ENCODE results near the gene CLIP4. TPM values are rescaled to one million over a fixed set of nuclear protein-coding genes. Genes with fewer than 3 reads are reported as not detected.

The CLIP4 gene
- total and polyA plus RNA-seq, 10 of the 15 experiments (the other 5 are each of a cell fraction or from before 2014, with no cell fraction given), result 5.5 to 34.9 (median 16.8) TPM

GRCh38 chr2:29182920-29183319, 67.7 kb downstream of the CLIP4 start:
- H4K20me1 ChIP-seq (ENCODE audit: control insufficient read depth, insufficient read depth), result no peaks in the 10 kb centered on the region
- no TSS peak for BruUV-seq (replicated peaks)
- no peak for TF ChIP-seq STAT3 (IDR thresholded peaks at IDR 0.05; ENCODE audit: low read depth, low read length)
- intact Hi-C loops (cut with micrococcal nuclease; ENCODE audit: unreplicated experiment), result no loop called here
- in situ Hi-C loops (cut with MboI), result no loop called here
- no peak overlapping the region for H3K9ac ChIP-seq (ENCODE audit: control insufficient read depth, insufficient read depth, low read length)
- ATAC-seq, result no peak
- no peaks in the 10 kb centered on the region for H3K4me1 ChIP-seq (ENCODE audit: control insufficient read depth, insufficient read depth, low read length)
- ChIA-PET CTCF (interaction anchor here (0.8 to 0.9 kb wide), 2 partner anchors 224 to 362 kb away, joined by 3 to 4 read pairs; no protein-coding TSS in a partner anchor), POLR2A (no interaction called here), RAD21 (ENCODE audit: unreplicated experiment) (no interaction called here), SMC1A (ENCODE audit: uncharacterized antibody, unreplicated experiment) (interaction anchor here (1.2 to 1.4 kb wide), 2 partner anchors 9 to 116 kb away, joined by 3 read pairs; no protein-coding TSS in a partner anchor)
- H3K79me2 ChIP-seq (ENCODE audit: control insufficient read depth, insufficient read depth, low read length), result no peaks in the 10 kb centered on the region
- no peak for FAIRE-seq
- H3K27me3 ChIP-seq (replicated peaks in 1 of 2; ENCODE audit: control insufficient read depth in 2 of 2, insufficient read depth in 2 of 2, low read length in 1 of 2), result no peaks in the 10 kb centered on the region
- H3K36me3 ChIP-seq (ENCODE audit: control insufficient read depth in 2 of 2, insufficient read depth in 2 of 2, low read length in 1 of 2), result peaks cover 2 to 10% of the 10 kb centered on the region in 2 experiments; a peak in 2 of 4 replicates
- H2AFZ ChIP-seq (ENCODE audit: control insufficient read depth, low read depth, low read length), result no peak overlapping the region
- DNase-seq (ENCODE audit: low read depth, low spot score), result no peak
- no peak overlapping the region for H3K4me3 ChIP-seq
- no peak overlapping the region for H3K27ac ChIP-seq (ENCODE audit: control insufficient read depth, insufficient read depth)
- H3K9me3 ChIP-seq (replicated peaks; ENCODE audit: control insufficient read depth, insufficient read depth, low read length), result peaks cover 3% of the 10 kb centered on the region; the same call in 2 of the 3 replicates
- H3K4me2 ChIP-seq (ENCODE audit: control insufficient read depth, insufficient read depth), result no peak overlapping the region

GRCh38 chr2:29184531-29184930, 69.3 kb downstream of the CLIP4 start:
- intact Hi-C loops (cut with micrococcal nuclease; ENCODE audit: unreplicated experiment), result no loop called here
- Histone ChIP-seq H3K27me3 (replicated peaks in 1 of 2; ENCODE audit: control insufficient read depth in 2 of 2, insufficient read depth in 2 of 2, low read length in 1 of 2) (no peaks in the 10 kb centered on the region), H3K4me3 (no peak overlapping the region), H2AFZ (ENCODE audit: control insufficient read depth, low read depth, low read length) (no peak overlapping the region), H3K4me1 (ENCODE audit: control insufficient read depth, insufficient read depth, low read length) (no peaks in the 10 kb centered on the region; the same call in 1 of the 2 replicates), H4K20me1 (ENCODE audit: control insufficient read depth, insufficient read depth) (no peaks in the 10 kb centered on the region), H3K36me3 (ENCODE audit: control insufficient read depth in 2 of 2, insufficient read depth in 2 of 2, low read length in 1 of 2) (peaks cover 2 to 10% of the 10 kb centered on the region in 2 experiments; a peak in 2 of 4 replicates), H3K4me2 (ENCODE audit: control insufficient read depth, insufficient read depth) (no peak overlapping the region), H3K79me2 (ENCODE audit: control insufficient read depth, insufficient read depth, low read length) (no peaks in the 10 kb centered on the region), H3K9me3 (replicated peaks; ENCODE audit: control insufficient read depth, insufficient read depth, low read length) (peaks cover 3% of the 10 kb centered on the region; the same call in 2 of the 3 replicates), H3K9ac (ENCODE audit: control insufficient read depth, insufficient read depth, low read length) (no peak overlapping the region), H3K27ac (ENCODE audit: control insufficient read depth, insufficient read depth) (no peak overlapping the region)
- ChIA-PET RAD21 (ENCODE audit: unreplicated experiment) (no interaction called here), CTCF (no interaction called here), POLR2A (no interaction called here), SMC1A (ENCODE audit: uncharacterized antibody, unreplicated experiment) (interaction anchor here (0.8 to 1.3 kb wide), 2 partner anchors 8 to 20 kb away, joined by 3 read pairs; no protein-coding TSS in a partner anchor)
- ATAC-seq (no peak), DNase-seq (ENCODE audit: low read depth, low spot score) (no peak), FAIRE-seq (no peak)
- BruUV-seq (replicated peaks), result no TSS peak
- 93% methylated on average over 6 of the region's 6 CpGs for WGBS (ENCODE audit: insufficient coverage, insufficient replicate concordance, low lambda C conversion rate, missing lambda C conversion rate)
- in situ Hi-C loops (cut with MboI), result no loop called here
- TF ChIP-seq RFX5 (IDR thresholded peaks at IDR 0.05; ENCODE audit: low read depth, low read length) (no peak), REST (IDR thresholded peaks at IDR 0.05; ENCODE audit: low read depth, low read length) (no peak), SIN3A (IDR thresholded peaks at IDR 0.05; ENCODE audit: low read depth, low read length) (no peak), TCF12 (IDR thresholded peaks at IDR 0.05; ENCODE audit: low read depth, low read length) (no peak), MTA2 (IDR thresholded peaks at IDR 0.05; ENCODE audit: low read depth) (no peak), MTA3 (IDR thresholded peaks at IDR 0.05; ENCODE audit: borderline replicate concordance, low read length) (no peak)
- TF ChIP-seq, protein P1, sequence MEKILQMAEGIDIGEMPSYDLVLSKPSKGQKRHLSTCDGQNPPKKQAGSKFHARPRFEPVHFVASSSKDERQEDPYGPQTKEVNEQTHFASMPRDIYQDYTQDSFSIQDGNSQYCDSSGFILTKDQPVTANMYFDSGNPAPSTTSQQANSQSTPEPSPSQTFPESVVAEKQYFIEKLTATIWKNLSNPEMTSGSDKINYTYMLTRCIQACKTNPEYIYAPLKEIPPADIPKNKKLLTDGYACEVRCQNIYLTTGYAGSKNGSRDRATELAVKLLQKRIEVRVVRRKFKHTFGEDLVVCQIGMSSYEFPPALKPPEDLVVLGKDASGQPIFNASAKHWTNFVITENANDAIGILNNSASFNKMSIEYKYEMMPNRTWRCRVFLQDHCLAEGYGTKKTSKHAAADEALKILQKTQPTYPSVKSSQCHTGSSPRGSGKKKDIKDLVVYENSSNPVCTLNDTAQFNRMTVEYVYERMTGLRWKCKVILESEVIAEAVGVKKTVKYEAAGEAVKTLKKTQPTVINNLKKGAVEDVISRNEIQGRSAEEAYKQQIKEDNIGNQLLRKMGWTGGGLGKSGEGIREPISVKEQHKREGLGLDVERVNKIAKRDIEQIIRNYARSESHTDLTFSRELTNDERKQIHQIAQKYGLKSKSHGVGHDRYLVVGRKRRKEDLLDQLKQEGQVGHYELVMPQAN (conservative IDR thresholded peaks at IDR 0.05), result no peak
- TF ChIP-seq, protein P2, sequence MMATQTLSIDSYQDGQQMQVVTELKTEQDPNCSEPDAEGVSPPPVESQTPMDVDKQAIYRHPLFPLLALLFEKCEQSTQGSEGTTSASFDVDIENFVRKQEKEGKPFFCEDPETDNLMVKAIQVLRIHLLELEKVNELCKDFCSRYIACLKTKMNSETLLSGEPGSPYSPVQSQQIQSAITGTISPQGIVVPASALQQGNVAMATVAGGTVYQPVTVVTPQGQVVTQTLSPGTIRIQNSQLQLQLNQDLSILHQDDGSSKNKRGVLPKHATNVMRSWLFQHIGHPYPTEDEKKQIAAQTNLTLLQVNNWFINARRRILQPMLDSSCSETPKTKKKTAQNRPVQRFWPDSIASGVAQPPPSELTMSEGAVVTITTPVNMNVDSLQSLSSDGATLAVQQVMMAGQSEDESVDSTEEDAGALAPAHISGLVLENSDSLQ (IDR thresholded peaks at IDR 0.05), result no peak
- TF ChIP-seq, protein P3, sequence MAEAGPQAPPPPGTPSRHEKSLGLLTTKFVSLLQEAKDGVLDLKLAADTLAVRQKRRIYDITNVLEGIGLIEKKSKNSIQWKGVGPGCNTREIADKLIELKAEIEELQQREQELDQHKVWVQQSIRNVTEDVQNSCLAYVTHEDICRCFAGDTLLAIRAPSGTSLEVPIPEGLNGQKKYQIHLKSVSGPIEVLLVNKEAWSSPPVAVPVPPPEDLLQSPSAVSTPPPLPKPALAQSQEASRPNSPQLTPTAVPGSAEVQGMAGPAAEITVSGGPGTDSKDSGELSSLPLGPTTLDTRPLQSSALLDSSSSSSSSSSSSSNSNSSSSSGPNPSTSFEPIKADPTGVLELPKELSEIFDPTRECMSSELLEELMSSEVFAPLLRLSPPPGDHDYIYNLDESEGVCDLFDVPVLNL (IDR thresholded peaks at IDR 0.05; ENCODE audit: low read depth, low read length), result no peak

Data from GM12878 (cell line).